Medulla oblongata (tissue), 1 donor: ENCODE measurements around the gene LBP.
"Not testable (repeated sequence)": the region's sequence is repeated elsewhere in the genome, so short reads cannot be mapped to it uniquely, and the experiment has no call there.

Experiments used
- DNase-seq: peaks from one replicate; pipeline ENCODE4 v3.0.0-alpha.2; 2015; ENCODE audit errors: extremely low spot score

Gene LBP

DNA sequence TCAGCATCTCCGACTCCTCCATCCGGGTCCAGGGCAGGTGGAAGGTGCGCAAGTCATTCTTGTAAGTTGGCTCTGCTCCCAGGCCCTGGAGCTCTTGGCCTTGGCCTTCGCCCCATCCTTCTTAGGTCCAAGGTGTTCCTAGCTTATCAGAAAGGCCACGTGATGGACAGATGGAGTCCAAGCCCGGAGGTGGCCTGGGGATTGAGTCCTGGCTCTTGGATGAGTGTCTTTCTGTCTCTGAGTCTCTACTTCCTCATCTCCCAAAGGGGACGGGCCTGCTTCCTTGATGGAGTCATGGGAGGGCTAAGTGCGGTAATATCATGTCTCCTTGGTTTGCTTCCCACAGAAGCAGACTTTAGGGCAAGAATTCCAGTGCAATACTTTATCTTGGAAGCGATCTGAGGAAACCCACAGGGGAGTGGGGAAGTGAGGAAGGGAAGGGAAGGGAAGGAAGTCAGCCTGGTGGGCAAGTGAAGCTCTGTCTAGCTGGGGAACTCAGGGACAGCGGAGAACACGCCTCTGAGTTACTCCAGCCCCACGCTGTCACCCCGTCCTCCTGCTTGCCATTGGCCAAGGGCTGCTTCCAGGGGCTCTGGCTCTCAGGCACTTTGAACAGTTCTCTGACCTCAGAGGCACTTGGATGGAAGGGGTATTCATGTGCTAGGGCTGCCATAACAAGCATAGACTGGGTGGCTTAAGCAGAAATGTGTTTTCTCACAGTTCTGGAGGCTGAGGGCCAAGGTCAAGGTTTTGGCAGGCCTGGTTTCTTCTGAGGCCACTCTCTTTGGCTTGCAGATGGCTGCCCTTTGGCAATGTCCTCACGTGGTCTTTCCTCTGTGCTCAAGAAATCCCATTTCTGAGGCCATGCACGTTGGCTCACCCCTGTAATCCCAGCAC, 4.8 kb downstream of the LBP start:
- peak; percentile 37 for DNase-seq

DNA sequence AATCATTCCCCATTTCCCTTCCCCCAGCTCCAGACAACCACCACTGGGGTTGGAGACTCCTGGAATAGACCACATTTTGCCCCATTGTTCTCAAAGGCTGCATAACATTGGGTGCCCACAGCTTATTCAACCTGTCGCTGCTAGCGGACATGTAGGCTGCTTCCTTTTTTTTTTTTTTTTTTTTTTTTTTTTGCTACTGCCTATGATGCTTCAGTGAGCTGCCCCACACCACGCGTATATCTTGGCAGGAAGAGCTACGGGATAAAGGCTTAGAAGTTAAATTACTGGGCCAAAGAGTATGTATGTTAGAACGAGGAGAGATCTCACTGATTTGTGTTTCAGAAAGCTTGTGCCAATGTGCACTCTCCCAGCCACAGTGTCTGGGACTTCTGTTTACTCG, 7.0 kb downstream of the LBP start:
- DNase-seq: no peak

DNA sequence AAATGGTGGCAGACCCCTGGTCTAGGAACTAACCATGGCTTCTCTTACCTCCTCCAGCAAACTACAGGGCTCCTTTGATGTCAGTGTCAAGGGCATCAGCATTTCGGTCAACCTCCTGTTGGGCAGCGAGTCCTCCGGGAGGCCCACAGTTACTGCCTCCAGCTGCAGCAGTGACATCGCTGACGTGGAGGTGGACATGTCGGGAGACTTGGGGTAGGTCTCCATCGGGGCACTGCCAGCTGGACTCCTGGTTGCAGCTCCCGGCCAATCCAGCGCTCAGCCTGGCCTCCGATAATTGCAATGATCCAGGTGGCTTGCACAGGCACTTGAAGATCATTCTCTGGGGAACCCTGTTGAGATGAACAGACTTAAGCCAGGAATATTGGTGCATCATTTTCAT, 7.9 kb downstream of the LBP start:
- DNase-seq: no peak

DNA sequence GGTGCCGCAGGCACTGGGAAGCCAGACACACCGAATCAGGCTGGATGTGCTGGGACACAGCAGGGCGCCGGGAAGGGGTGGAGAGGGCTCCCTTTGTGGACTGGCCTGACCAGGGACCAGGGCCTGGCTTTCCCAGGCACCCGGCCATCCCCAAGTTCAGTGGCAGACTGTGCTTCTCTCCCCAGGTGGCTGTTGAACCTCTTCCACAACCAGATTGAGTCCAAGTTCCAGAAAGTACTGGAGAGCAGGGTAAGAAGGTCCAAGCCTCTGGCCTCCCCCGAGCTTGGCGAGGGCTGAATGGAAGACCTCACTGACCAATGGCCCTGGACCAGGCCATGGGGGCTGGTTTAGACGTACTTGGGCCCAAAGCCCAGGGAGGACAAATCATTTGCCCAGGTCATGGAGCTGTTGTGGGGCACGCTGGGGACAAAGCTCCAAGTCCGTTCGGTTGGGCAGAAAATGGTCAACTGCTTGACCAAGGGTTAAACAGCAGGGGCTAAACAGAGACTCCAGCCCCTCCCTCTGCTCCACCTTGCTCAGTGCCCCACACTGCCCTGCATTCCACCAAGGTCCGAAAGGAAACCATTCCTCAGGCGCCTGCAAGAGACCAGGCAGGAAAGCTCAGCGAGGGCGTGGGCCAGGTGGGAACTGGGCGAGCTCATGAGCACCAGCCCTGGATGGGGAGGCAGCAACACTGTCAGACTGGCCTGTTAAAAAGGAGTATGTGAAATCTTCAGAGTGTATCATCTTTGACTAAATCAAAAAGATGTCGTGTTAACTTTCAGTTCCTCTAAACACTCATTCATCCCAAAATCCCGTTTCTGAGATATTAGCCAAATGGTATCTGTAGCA, 9.1 kb downstream of the LBP start:
- DNase-seq: peak; percentile 74

- no peak for DNase-seq
Observed at GRCh38 chr20:38357653-38358207, 11.4 kb downstream of the LBP start.

DNA sequence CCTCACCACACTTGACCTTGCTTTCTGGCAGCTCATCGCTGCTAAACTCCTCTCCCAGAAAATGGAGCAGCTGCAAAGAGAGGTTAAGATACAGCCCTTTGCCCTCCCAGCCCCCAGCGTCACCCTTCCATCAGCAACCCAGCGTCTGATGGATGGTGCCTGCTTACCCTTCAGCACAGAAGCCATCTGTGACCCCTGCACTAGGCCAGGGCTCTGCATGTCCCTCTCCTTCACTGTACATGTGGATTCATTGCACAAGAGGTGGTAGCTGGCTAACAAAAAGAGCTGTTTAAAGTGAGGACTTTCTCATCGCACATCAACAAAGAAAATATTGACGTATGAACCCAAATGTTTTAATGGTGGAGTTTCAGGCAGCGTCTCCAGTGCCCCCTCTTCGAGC, 12.3 kb downstream of the LBP start:
- no peak for DNase-seq

- DNase-seq: no peak
Observed at GRCh38 chr20:38363004-38363747, 16.9 kb downstream of the LBP start.

GRCh38 chr20:38369389-38369788, 23.1 kb downstream of the LBP start:
- DNase-seq: no peak

DNA sequence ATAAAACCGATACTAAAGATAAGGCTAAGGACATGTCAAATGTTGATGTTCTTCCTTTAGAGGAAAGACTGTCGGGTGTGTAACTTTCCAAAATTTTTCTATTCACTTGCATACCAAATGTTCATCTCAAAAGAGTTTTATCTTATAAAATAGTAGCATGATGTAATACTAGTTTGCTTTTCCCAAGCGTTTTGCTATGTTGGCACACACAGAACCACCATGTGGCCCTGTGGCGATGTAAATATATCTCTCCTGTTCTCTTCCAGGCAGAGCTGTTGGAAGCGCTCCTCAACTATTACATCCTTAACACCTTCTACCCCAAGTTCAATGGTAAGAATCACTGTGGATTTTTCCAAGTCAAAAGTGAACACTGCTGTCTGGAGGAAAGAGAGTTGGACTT, 26.5 kb downstream of the LBP start:
- DNase-seq: no peak

GRCh38 chr20:38373231-38373867, 27.1 kb downstream of the LBP start:
- no peak for DNase-seq

DNA sequence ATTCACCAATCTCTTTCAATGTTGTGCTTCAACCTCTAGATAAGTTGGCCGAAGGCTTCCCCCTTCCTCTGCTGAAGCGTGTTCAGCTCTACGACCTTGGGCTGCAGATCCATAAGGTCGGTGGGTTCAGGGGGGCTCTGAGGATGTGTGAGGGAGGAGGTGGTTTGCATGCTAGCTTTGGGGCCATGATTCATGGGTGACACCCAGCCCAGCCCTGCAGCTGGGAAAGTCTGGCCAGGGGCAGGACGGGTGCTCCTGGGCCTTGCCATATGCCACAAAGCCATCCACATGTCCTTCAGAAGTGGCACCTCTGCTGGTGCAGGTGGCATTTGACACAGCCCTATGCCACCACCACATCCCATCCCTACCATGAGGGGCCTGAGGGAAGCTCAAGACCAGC, 27.6 kb downstream of the LBP start:
- DNase-seq: no peak

- DNase-seq: peak; percentile 23
Observed at GRCh38 chr20:38377039-38377685, 30.9 kb downstream of the LBP start.

GRCh38 chr20:38377838-38378237, 31.6 kb downstream of the LBP start:
- not testable (repeated sequence) for DNase-seq

- DNase-seq: no peak
Observed at GRCh38 chr20:38383147-38383546, 36.9 kb downstream of the LBP start.

DNA sequence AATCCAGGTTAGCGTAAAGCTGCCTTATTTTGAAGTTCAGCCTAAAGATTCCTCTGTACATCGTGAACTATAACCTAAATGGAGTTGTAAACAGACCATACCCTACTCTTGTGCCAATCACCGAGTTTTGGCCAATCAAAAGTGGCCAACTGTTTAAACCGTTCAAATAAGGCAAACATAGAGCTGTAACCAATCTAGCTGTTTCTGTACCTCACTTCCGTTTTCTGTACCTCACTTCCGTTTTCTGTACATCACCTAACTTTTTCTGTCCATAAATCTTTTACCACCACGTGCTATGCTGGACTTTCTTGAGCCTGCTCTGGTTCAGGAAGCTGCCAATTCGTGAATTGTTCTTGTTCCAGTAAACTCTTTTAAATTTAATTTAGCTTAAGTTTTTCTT, 39.7 kb downstream of the LBP start:
- DNase-seq: no peak

- DNase-seq: no peak
Observed at GRCh38 chr20:38386851-38387250, 40.6 kb downstream of the LBP start.

GRCh38 chr20:38387953-38388352, 41.7 kb downstream of the LBP start:
- DNase-seq: peak; percentile 40

- DNase-seq: no peak
Observed at GRCh38 chr20:38392356-38392755, 46.1 kb downstream of the LBP start.

DNA sequence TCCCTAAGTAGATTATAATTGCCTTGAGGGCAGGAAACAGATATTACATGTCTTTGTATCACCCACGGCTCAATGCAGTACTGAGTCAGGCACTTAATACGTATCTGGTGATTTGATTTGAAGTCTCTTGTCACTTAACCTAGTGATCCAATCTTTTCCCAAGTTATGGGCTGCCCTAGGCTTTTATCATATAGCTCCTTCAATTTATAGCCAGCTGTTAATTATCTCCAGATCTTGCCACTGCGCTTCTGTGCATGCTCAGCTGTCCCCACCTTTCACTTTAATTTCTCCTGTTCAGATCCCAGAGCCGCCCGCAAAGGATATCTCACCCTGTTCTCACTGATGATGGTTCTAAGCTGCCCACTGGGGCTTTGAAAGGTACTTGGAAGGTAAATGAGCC, 47.0 kb downstream of the LBP start:
- DNase-seq: no peak

- no peak for DNase-seq
Observed at GRCh38 chr20:38395165-38395564, 48.9 kb downstream of the LBP start.
